OCI-LY1 (cell line): Measurements from ENCODE around the gene DUOXA1.
A peak's percentile ranks its signal among the peaks of the same experiment; 100 is the strongest.

Experiments
- H2AFZ ChIP-seq: fragments of 200-600 bp; sonication (generic), shearing (Covaris generic); 2 replicates; pipeline ENCODE4 v1.6.0; 2014; ENCODE audit warnings: antibody characterized with exemption, mild to moderate bottlenecking, low read length
- H3F3A ChIP-seq: fragments of 200-600 bp; sonication (generic), shearing (Covaris generic); 2 replicates; pipeline ENCODE4 v1.6.0; 2014; ENCODE audit warnings: mild to moderate bottlenecking, antibody characterized with exemption, low read length, moderate library complexity; ENCODE audit not compliant: insufficient read depth
- H3K27ac ChIP-seq: fragments of 200-600 bp; sonication (generic); 2 replicates; pipeline ENCODE4 v1.5.1; 2014; ENCODE audit warnings: low read length, mixed run types, mild to moderate bottlenecking, low read depth; ENCODE audit not compliant: poor library complexity, severe bottlenecking
- H3K27me3 ChIP-seq: fragments of 200-600 bp; sonication (generic); 2 replicates; pipeline ENCODE4 v1.6.0; 2014; ENCODE audit warnings: antibody characterized with exemption, mild to moderate bottlenecking, low read length, moderate library complexity; ENCODE audit not compliant: insufficient read depth
- H3K36me3 ChIP-seq: fragments of 200-600 bp; sonication (generic); 2 replicates; pipeline ENCODE4 v1.6.1; 2014; ENCODE audit warnings: mild to moderate bottlenecking, antibody characterized with exemption, low read length, moderate library complexity, mixed read lengths; ENCODE audit not compliant: insufficient read depth
- H3K4me1 ChIP-seq: fragments of 200-600 bp; sonication (generic); 2 replicates; pipeline ENCODE4 v1.5.1; 2014; ENCODE audit warnings: mild to moderate bottlenecking, low read length, moderate library complexity; ENCODE audit not compliant: insufficient read depth, severe bottlenecking
- H3K4me2 ChIP-seq: fragments of 200-600 bp; sonication (generic), shearing (Covaris generic); 2 replicates; pipeline ENCODE4 v1.6.1; 2014; ENCODE audit warnings: low read length
- H3K4me3 ChIP-seq: fragments of 200-600 bp; sonication (generic); 2 replicates; pipeline ENCODE4 v1.5.1; 2014; ENCODE audit warnings: low read length, low read depth, mild to moderate bottlenecking, mixed read lengths; ENCODE audit not compliant: poor library complexity, severe bottlenecking
- H3K79me2 ChIP-seq: fragments of 200-600 bp; shearing (Covaris generic); 2 replicates; pipeline ENCODE4 v1.6.1; 2016; ENCODE audit warnings: mixed run types, low read length, mixed read lengths; ENCODE audit not compliant: insufficient read depth
- H3K9ac ChIP-seq: fragments of 200-600 bp; sonication (generic), shearing (Covaris generic); 2 replicates; pipeline ENCODE4 v1.6.1; 2014; ENCODE audit warnings: mild to moderate bottlenecking, low read length, mixed read lengths
- H3K9me2 ChIP-seq: fragments of 200-600 bp; sonication (generic), shearing (Covaris generic); 2 replicates; pipeline ENCODE4 v1.6.1; 2014; ENCODE audit warnings: low read depth, mild to moderate bottlenecking, low read length, mixed read lengths
- H3K9me3 ChIP-seq: fragments of 200-600 bp; shearing (Covaris generic); 2 replicates; pipeline ENCODE4 v1.6.1; 2014; ENCODE audit warnings: low read length, mixed read lengths
- H4K20me1 ChIP-seq: fragments of 200-600 bp; sonication (generic), shearing (Covaris generic); 2 replicates; pipeline ENCODE4 v1.6.0; 2016; ENCODE audit warnings: mild to moderate bottlenecking, low read length; ENCODE audit not compliant: insufficient read depth
- CTCF ChIP-seq: fragments of 200-600 bp; sonication (generic), shearing (Covaris generic); IDR thresholded peaks from 2 replicates; pipeline ENCODE4 v1.5.1; 2017; ENCODE audit warnings: mild to moderate bottlenecking, antibody characterized with exemption, low read length, moderate library complexity, mixed read lengths
- EZH2 ChIP-seq: fragments of 200-600 bp; sonication (generic), shearing (Covaris generic); IDR thresholded peaks from 2 replicates; pipeline ENCODE4 v1.8.0; 2017; ENCODE audit warnings: borderline replicate concordance, mixed run types, mild to moderate bottlenecking, antibody characterized with exemption, low read length, moderate library complexity, mixed read lengths

Gene DUOXA1

GRCh38 chr15:45110256-45110820, 19.3 kb downstream of the DUOXA1 start:
- Histone ChIP-seq H3K9me3 (no peaks in the 10 kb centered on the region), H3K4me1 (peaks cover 14% of the 10 kb centered on the region), H3K79me2 (no peaks in the 10 kb centered on the region), H4K20me1 (no peaks in the 10 kb centered on the region), H3K4me2 (no peak overlapping the region), H3K9ac (no peak overlapping the region), H3K36me3 (no peaks in the 10 kb centered on the region), H3K9me2 (no peaks in the 10 kb centered on the region), H2AFZ (no peak overlapping the region), H3F3A (no peaks in the 10 kb centered on the region), H3K27ac (no peak overlapping the region), H3K27me3 (0 out of 2 replicates have a peak, but pooled peaks cover 3% of the 10 kb centered on the region), H3K4me3 (no peak overlapping the region)
- peak; percentile 33; the same call in 1 of the 2 replicates for TF ChIP-seq CTCF
- no peak for TF ChIP-seq EZH2

GRCh38 chr15:45107941-45108630, 21.6 kb downstream of the DUOXA1 start:
- H3K4me3 ChIP-seq = no peak overlapping the region
- H3K9me3 ChIP-seq = no peaks in the 10 kb centered on the region
- 0 out of 2 replicates have a peak, but pooled peaks cover 3% of the 10 kb centered on the region for H3K27me3 ChIP-seq
- no peaks in the 10 kb centered on the region for H3K4me1 ChIP-seq
- H4K20me1 ChIP-seq = no peaks in the 10 kb centered on the region
- no peak overlapping the region for H3K4me2 ChIP-seq
- no peaks in the 10 kb centered on the region for H3K36me3 ChIP-seq
- no peak overlapping the region for H3K27ac ChIP-seq
- H3F3A ChIP-seq = no peaks in the 10 kb centered on the region
- no peak for TF ChIP-seq EZH2
- TF ChIP-seq CTCF = no peak
- no peaks in the 10 kb centered on the region for H3K79me2 ChIP-seq
- H3K9ac ChIP-seq = no peak overlapping the region
- H2AFZ ChIP-seq = no peak overlapping the region
- H3K9me2 ChIP-seq = no peaks in the 10 kb centered on the region

- Histone ChIP-seq H3K36me3 (no peaks in the 10 kb centered on the region), H3K27ac (no peak overlapping the region), H4K20me1 (no peaks in the 10 kb centered on the region), H3K9me3 (no peaks in the 10 kb centered on the region), H3K9me2 (no peaks in the 10 kb centered on the region), H3K4me3 (no peak overlapping the region), H3K9ac (no peak overlapping the region), H3K4me1 (no peaks in the 10 kb centered on the region), H3K79me2 (no peaks in the 10 kb centered on the region), H3K27me3 (no peaks in the 10 kb centered on the region), H3K4me2 (no peak overlapping the region), H2AFZ (no peak overlapping the region), H3F3A (no peaks in the 10 kb centered on the region)
- TF ChIP-seq CTCF (no peak), EZH2 (no peak)
Measured at GRCh38 chr15:45106002-45106790, 23.5 kb downstream of the DUOXA1 start.
